ENCODE results near the gene M1AP.

M1AP gene

GRCh38 chr2:74560591-74560990 lies 87.5 kb downstream of the M1AP start:
- no peak for DNase-seq

GRCh38 chr2:74559912-74560311 lies 88.2 kb downstream of the M1AP start:
- no peak for DNase-seq

GRCh38 chr2:74558284-74559230 lies 89.6 kb downstream of the M1AP start:
- no peak for DNase-seq

GRCh38 chr2:74556831-74557370 lies 91.2 kb downstream of the M1AP start:
- DNase-seq: no peak

- DNase-seq: no peak
Observed at GRCh38 chr2:74556159-74556558, 92.0 kb downstream of the M1AP start.

- no peak for DNase-seq
Observed at GRCh38 chr2:74555610-74556103, 92.5 kb downstream of the M1AP start.

- peak; percentile 27 for DNase-seq
Observed at GRCh38 chr2:74554820-74555531, 93.2 kb downstream of the M1AP start.

GRCh38 chr2:74553892-74554819 lies 94.0 kb downstream of the M1AP start, which contains the start of the genes DOK1 and LOXL3:
DOK1 (plus strand) TSS chr2:74554720; CDS start chr2:74554755, 35 bp downstream.
LOXL3 (minus strand) TSS chr2:74553942; CDS start chr2:74552634, 1,308 bp downstream.
- peak; percentile 77 for DNase-seq

- no peak for DNase-seq
Observed at GRCh38 chr2:74552914-74553811, 95.0 kb downstream of the M1AP start.

GRCh38 chr2:74551942-74552913 lies 95.9 kb downstream of the M1AP start:
- no peak for DNase-seq

- DNase-seq: no peak
Observed at GRCh38 chr2:74551530-74551929, 96.6 kb downstream of the M1AP start.

- no peak for DNase-seq
Observed at GRCh38 chr2:74550231-74550630, 97.9 kb downstream of the M1AP start.

- DNase-seq: no peak
Observed at GRCh38 chr2:74548900-74549826, 99.0 kb downstream of the M1AP start.

- no peak for DNase-seq
Observed at GRCh38 chr2:74548285-74548899, 99.7 kb downstream of the M1AP start.

GRCh38 chr2:74546004-74546403 lies 102.1 kb downstream of the M1AP start:
- DNase-seq: no peak

- no peak for DNase-seq
Observed at GRCh38 chr2:74544634-74545033, 103.5 kb downstream of the M1AP start.

- no peak for DNase-seq
Observed at GRCh38 chr2:74542978-74543377, 105.2 kb downstream of the M1AP start.

GRCh38 chr2:74540291-74540690 lies 107.8 kb downstream of the M1AP start:
- DNase-seq: no peak
